ENCODE results near the gene AURKA. TPM values are rescaled to one million over a fixed set of nuclear protein-coding genes. Genes with fewer than 3 reads are reported as not detected.
"Not testable (repeated sequence)": the region's sequence is repeated elsewhere in the genome, so short reads cannot be mapped to it uniquely, and the experiment has no call there.

The AURKA gene
- total and polyA plus RNA-seq, 9 of the 15 experiments (the other 6 are each of a cell fraction or from before 2014, with no cell fraction given): 72.7 to 162 (median 113) TPM

DNA sequence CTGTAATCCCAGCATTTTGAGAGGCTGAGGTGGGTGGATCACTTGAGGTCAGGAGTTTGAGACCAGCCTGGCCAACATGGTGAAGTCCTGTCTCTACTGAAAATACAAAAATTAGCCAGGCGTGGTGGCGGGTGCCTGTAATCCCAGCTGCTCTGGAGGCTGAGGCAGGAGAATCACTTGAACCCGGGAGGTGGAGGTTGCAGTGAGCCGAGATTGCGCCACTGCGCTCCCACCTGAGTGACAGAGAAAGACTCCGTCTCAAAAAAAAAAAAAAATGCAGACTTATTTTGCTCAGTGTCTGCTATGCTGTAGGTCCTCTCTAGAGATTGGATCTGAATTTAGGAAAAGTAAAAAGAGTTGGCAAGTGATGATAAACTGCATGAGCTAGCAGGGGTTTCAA lies 19.3 kb upstream of the AURKA start:
- DNase-seq (ENCODE audit: extremely low read depth in 1 of 4, low spot score in 3 of 4); H4K20me1 ChIP-seq (replicated peaks; ENCODE audit: control insufficient read depth, insufficient read depth, low read length); H3K27me3 ChIP-seq (ENCODE audit: control insufficient read depth in 2 of 2, insufficient read depth in 2 of 2, low read length in 2 of 2); ATAC-seq; FAIRE-seq; H3K9me3 ChIP-seq (replicated peaks; ENCODE audit: control insufficient read depth, insufficient read depth, low read depth, low read length); in situ Hi-C loops (cut with MboI); CTCF ChIA-PET (ENCODE audit: low intra/inter-chr PET ratio); H3K9me1 ChIP-seq (ENCODE audit: control insufficient read depth, insufficient read depth, low read length); BruUV-seq (replicated peaks): not testable (repeated sequence)
- Histone ChIP-seq H3K79me2 (ENCODE audit: control insufficient read depth, insufficient read depth, low read length) (peaks cover 72% of the 10 kb centered on the region), H3K4me1 (replicated peaks in 1 of 2; ENCODE audit: control insufficient read depth in 2 of 2, insufficient read depth in 2 of 2, low read length in 2 of 2) (peaks cover 9 to 46% of the 10 kb centered on the region in 2 experiments), H3K27ac (ENCODE audit: extremely low read depth, low read depth, low read length) (peak overlapping the region; percentile 85), H2AFZ (ENCODE audit: low read depth, low read length) (peak overlapping the region; percentile 66), H3K4me2 (ENCODE audit: insufficient read depth, low read length) (peak overlapping the region; percentile 99), H3K9ac (ENCODE audit: insufficient read depth in 1 of 2, low read depth in 2 of 2, low read length in 2 of 2) (peak overlapping the region in 1 of 2 experiments; percentile 65; a peak in 2 of 4 replicates), H3K36me3 (ENCODE audit: control insufficient read depth, insufficient read depth, low read length) (peaks cover 39% of the 10 kb centered on the region), H3K4me3 (peak overlapping the region; percentile 77)
- POLR2A ChIA-PET: interaction anchor here (0.9 to 5.1 kb wide), 9 partner anchors 12 to 57 kb away, joined by 3 to 72 read pairs (median 8); partner anchors contain the start of genes AURKA, CSTF1 and RTF2
- intact Hi-C loops (cut with micrococcal nuclease): loop anchor here (5.0 kb wide), 1 partner anchor 56 kb away; the partner anchor contains the start of gene RTF2
- TF ChIP-seq ADNP (tag; IDR thresholded peaks at IDR 0.05) (peak; percentile 61; the same call in 1 of the 2 replicates), BCOR (IDR thresholded peaks at IDR 0.05) (peak; percentile 11; the same call in 1 of the 2 replicates), CEBPB (tag; IDR thresholded peaks at IDR 0.05) (peak; percentile 51; the same call in 1 of the 2 replicates)
- TF ChIP-seq, protein P1, sequence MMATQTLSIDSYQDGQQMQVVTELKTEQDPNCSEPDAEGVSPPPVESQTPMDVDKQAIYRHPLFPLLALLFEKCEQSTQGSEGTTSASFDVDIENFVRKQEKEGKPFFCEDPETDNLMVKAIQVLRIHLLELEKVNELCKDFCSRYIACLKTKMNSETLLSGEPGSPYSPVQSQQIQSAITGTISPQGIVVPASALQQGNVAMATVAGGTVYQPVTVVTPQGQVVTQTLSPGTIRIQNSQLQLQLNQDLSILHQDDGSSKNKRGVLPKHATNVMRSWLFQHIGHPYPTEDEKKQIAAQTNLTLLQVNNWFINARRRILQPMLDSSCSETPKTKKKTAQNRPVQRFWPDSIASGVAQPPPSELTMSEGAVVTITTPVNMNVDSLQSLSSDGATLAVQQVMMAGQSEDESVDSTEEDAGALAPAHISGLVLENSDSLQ (IDR thresholded peaks at IDR 0.05): peak; percentile 5; the same call in 1 of the 2 replicates
- WGBS (ENCODE audit: insufficient coverage, low coverage, missing lambda C conversion rate): 17% methylated on average over 7 of the region's 7 CpGs

DNA sequence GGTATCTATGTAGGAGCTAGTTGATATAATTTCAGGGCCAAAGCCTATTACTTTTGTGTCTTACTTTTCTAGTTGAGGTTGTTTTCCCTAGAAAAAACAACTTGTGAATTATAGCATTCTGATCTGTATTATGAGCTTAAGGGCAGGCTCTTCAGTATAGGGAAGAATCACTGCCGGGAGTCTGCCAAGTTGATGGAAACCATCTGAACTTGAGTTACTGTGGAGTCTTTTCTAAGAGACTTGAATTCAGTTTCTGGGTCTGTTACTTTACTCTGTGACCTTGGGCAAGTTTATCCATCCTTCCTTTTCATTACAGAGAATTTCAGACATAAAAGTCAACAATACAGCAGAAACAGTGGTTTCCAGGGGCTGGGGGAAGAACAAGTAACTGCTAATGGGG lies 17.9 kb upstream of the AURKA start:
- CTCF ChIA-PET (ENCODE audit: low intra/inter-chr PET ratio): no interaction called here
- H3K9me3 ChIP-seq (replicated peaks; ENCODE audit: control insufficient read depth, insufficient read depth, low read depth, low read length): no peaks in the 10 kb centered on the region
- TF ChIP-seq PHB (CRISPR knock-in tag; IDR thresholded peaks at IDR 0.05) (no peak), TBL1XR1 (IDR thresholded peaks at IDR 0.05; ENCODE audit: low read length in 2 of 2) (no peak), SMAD2 (IDR thresholded peaks at IDR 0.05; ENCODE audit: low read depth, low read length) (no peak), ZNF212 (CRISPR knock-in tag; IDR thresholded peaks at IDR 0.05) (no peak), BRF1 (IDR thresholded peaks at IDR 0.05; ENCODE audit: borderline replicate concordance, extremely low read depth, insufficient read length) (no peak), NCOA2 (IDR thresholded peaks at IDR 0.05; ENCODE audit: partially characterized antibody in 2 of 2) (no peak), SUPT5H (IDR thresholded peaks at IDR 0.05) (no peak), JUN (IDR thresholded peaks at IDR 0.05; ENCODE audit: borderline replicate concordance, low read depth, low read length) (no peak), JUN (CRISPR knock-in tag; IDR thresholded peaks at IDR 0.05; ENCODE audit: borderline replicate concordance) (no peak), KLF1 (tag; IDR thresholded peaks at IDR 0.05) (no peak), IFI16 (CRISPR knock-in tag; IDR thresholded peaks at IDR 0.05) (no peak)
- TF ChIP-seq, protein P2, sequence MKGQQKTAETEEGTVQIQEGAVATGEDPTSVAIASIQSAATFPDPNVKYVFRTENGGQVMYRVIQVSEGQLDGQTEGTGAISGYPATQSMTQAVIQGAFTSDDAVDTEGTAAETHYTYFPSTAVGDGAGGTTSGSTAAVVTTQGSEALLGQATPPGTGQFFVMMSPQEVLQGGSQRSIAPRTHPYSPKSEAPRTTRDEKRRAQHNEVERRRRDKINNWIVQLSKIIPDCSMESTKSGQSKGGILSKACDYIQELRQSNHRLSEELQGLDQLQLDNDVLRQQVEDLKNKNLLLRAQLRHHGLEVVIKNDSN (CRISPR knock-in tag; IDR thresholded peaks at IDR 0.05): no peak

More for the DNA sequence above, 17.9 kb upstream of the AURKA start:
- ATAC-seq (no peak), FAIRE-seq (no peak), DNase-seq (ENCODE audit: extremely low read depth in 1 of 4, low spot score in 3 of 4) (no peak)
- peaks cover 9 to 37% of the 10 kb centered on the region in 2 experiments for H3K4me1 ChIP-seq (replicated peaks in 1 of 2; ENCODE audit: control insufficient read depth in 2 of 2, insufficient read depth in 2 of 2, low read length in 2 of 2)
- H3K4me3 ChIP-seq: no peak overlapping the region
- WGBS (ENCODE audit: insufficient coverage, low coverage, missing lambda C conversion rate): 90% methylated on average over 1 of the region's 1 CpG
- no peak overlapping the region for H3K9ac ChIP-seq (ENCODE audit: insufficient read depth in 1 of 2, low read depth in 2 of 2, low read length in 2 of 2)
- peak overlapping the region; percentile 50; the same call in 1 of the 3 replicates for H3K27ac ChIP-seq (ENCODE audit: extremely low read depth, low read depth, low read length)
- H3K36me3 ChIP-seq (ENCODE audit: control insufficient read depth, insufficient read depth, low read length): peaks cover 48% of the 10 kb centered on the region
- POLR2A ChIA-PET: interaction anchor here (0.8 to 2.0 kb wide), 4 partner anchors 8 to 47 kb away, joined by 3 to 6 read pairs (median 4); partner anchors contain the start of genes AURKA and CSTF1
- in situ Hi-C loops (cut with MboI) (no loop called here), intact Hi-C loops (cut with micrococcal nuclease) (loop anchor here (5.0 kb wide), 1 partner anchor 57 kb away; the partner anchor contains the start of gene RTF2)
- H2AFZ ChIP-seq (ENCODE audit: low read depth, low read length): no peak overlapping the region
- H3K79me2 ChIP-seq (ENCODE audit: control insufficient read depth, insufficient read depth, low read length): peaks cover 66% of the 10 kb centered on the region
- no peak overlapping the region for H3K4me2 ChIP-seq (ENCODE audit: insufficient read depth, low read length)
- BruUV-seq (replicated peaks): no TSS peak
- no peaks in the 10 kb centered on the region for H3K27me3 ChIP-seq (ENCODE audit: control insufficient read depth in 2 of 2, insufficient read depth in 2 of 2, low read length in 2 of 2)
- H4K20me1 ChIP-seq (replicated peaks; ENCODE audit: control insufficient read depth, insufficient read depth, low read length): no peaks in the 10 kb centered on the region
- no peaks in the 10 kb centered on the region for H3K9me1 ChIP-seq (ENCODE audit: control insufficient read depth, insufficient read depth, low read length)

Measured in K562 (cell line).